ENCODE data around the gene UST. TPM values are rescaled to one million over a fixed set of nuclear protein-coding genes. Genes with fewer than 3 reads are reported as not detected.

UST gene
- total and polyA plus RNA-seq, 2 donors (not counting 1 experiment from before 2014, with no cell fraction given), result 7.3 to 16.9 TPM

DNA sequence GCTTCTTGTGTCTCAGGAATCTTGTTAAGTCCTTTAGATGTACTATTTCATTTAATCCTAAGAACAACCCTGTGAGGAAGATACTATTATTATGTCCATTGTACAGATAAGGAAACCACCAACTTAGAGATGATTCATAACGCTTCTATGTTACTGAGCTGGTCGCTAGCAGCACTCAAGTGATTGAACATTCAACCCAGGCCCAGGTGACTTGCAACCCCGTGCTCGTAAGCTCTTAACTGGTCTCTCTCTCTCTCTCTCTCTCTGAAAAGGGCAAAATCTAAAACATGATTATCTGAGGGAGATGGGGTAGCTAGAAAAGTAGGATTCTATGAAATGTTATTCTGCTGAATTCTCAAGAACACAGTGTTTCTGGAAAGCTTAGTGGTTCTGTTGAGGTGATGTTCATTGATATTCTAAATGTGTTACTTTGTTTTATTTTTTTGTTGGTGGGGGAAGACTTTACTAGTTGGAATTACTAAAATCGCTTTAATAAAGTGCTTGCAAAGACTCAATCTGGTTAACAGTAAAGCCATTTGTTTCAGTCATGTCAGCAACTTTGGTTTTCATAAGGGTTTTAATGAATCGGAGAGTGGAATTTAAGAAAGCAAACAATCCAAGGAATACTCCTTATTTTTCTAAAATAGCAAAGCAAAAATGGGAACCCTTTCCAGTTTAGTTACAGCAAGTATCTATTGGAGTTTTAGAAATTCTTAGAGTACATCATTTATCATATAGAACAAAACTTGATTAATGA, 305.7 kb downstream of the UST start:
- intact Hi-C loops (cut with micrococcal nuclease), result no loop called here
- no peak for ATAC-seq (ENCODE audit: low read depth)
- H3K27ac Mint-ChIP-seq, result no peak overlapping the region
- Histone ChIP-seq H3K9me3 (ENCODE audit: control extremely low read depth in 1 of 3, control insufficient read depth in 2 of 3, insufficient read depth in 1 of 3, low read length in 2 of 3) (no peaks in the 10 kb centered on the region), H3K27me3 (replicated peaks in 1 of 4; ENCODE audit: control extremely low read depth in 1 of 4, control insufficient read depth in 3 of 4, insufficient read depth in 4 of 4, low read length in 3 of 4) (no peaks in the 10 kb centered on the region), H3K4me3 (ENCODE audit: control extremely low read depth in 1 of 5, extremely low read depth in 1 of 5, insufficient read depth in 1 of 5, low read depth in 2 of 5, low read length in 4 of 5) (no peak overlapping the region), H2AFZ (ENCODE audit: insufficient read depth, low read depth, low read length, poor library complexity, severe bottlenecking) (no peak overlapping the region), H4K20me1 (ENCODE audit: control insufficient read depth, insufficient read depth, low read length, poor library complexity, severe bottlenecking) (no peaks in the 10 kb centered on the region), H3K36me3 (replicated peaks in 1 of 2; ENCODE audit: control extremely low read depth in 1 of 2, control insufficient read depth in 1 of 2, extremely low read depth in 1 of 2, insufficient read depth in 2 of 2, low read length in 1 of 2) (peaks cover 0 to 3% of the 10 kb centered on the region in 2 experiments), H3K9ac (ENCODE audit: low read length) (no peak overlapping the region), H3K79me2 (ENCODE audit: control insufficient read depth, insufficient read depth, low read length) (no peaks in the 10 kb centered on the region), H3K27ac (ENCODE audit: low read length in 2 of 2) (no peak overlapping the region), H3K4me1 (ENCODE audit: control insufficient read depth in 2 of 2, insufficient read depth in 2 of 2, low read length in 2 of 2) (peaks cover 20 to 33% of the 10 kb centered on the region in 2 donors), H3K4me2 (replicated peaks; ENCODE audit: low read depth, low read length, poor library complexity, severe bottlenecking) (no peak overlapping the region)
- no peak overlapping the region for H3K4me3 Mint-ChIP-seq
- ChIA-PET CTCF (no interaction called here), POLR2A (no interaction called here)
- TF ChIP-seq EZH2 (IDR thresholded peaks at IDR 0.05; ENCODE audit: borderline replicate concordance, insufficient read depth, low read depth, low read length, poor library complexity, severe bottlenecking), result no peak
- TF ChIP-seq, protein P1, sequence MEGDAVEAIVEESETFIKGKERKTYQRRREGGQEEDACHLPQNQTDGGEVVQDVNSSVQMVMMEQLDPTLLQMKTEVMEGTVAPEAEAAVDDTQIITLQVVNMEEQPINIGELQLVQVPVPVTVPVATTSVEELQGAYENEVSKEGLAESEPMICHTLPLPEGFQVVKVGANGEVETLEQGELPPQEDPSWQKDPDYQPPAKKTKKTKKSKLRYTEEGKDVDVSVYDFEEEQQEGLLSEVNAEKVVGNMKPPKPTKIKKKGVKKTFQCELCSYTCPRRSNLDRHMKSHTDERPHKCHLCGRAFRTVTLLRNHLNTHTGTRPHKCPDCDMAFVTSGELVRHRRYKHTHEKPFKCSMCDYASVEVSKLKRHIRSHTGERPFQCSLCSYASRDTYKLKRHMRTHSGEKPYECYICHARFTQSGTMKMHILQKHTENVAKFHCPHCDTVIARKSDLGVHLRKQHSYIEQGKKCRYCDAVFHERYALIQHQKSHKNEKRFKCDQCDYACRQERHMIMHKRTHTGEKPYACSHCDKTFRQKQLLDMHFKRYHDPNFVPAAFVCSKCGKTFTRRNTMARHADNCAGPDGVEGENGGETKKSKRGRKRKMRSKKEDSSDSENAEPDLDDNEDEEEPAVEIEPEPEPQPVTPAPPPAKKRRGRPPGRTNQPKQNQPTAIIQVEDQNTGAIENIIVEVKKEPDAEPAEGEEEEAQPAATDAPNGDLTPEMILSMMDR (IDR thresholded peaks at IDR 0.05), result no peak
- H3K4me1 Mint-ChIP-seq, result peaks cover 42% of the 10 kb centered on the region
- WGBS (ENCODE audit: insufficient coverage), result 100% methylated on average over 2 of the region's 6 CpGs
- H3K27me3 Mint-ChIP-seq, result no peaks in the 10 kb centered on the region
- no peaks in the 10 kb centered on the region for H3K9me3 Mint-ChIP-seq (ENCODE audit: insufficient read depth)
- no peak for DNase-seq

DNA sequence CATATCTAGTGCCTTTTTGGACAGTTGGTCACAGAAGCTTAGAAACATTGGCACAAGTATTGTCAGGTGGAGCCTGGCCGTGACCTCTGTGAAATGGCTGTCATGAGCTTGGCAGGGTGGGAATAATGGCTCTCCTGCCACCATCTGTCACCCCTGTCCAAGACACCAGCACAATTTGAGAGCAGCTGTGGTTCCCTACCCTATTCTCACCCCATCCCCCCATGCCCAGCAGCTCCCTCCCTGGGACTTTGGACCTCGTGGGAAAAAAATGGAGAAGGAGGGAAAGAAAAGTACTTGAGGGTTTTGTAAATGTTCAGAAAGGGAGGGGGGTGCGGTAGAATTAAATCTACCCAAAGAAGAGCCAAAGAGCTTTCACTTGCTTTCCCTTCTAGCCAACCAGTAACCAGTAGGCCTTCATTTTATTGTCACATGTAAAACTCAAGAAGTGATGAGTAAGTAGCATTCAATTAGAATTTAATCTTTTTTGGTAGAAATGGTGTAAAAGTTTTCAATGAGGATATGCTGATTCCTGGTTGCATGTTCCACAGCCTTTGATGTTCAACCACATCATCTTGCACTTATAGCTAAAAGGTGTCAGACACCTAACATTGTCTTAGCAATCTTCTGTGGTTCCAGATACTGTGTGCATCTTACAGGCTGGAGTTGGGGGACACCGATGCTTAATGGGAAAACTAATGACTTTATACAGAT, 307.2 kb downstream of the UST start:
- peak overlapping the region; percentile 9 for H3K9ac ChIP-seq (ENCODE audit: low read length)
- no peaks in the 10 kb centered on the region for H3K27me3 Mint-ChIP-seq
- WGBS (ENCODE audit: insufficient coverage), result no CpG with 5 or more reads among the region's 4 CpGs

More for the DNA sequence above, 307.2 kb downstream of the UST start:
- no peak for TF ChIP-seq EZH2 (IDR thresholded peaks at IDR 0.05; ENCODE audit: borderline replicate concordance, insufficient read depth, low read depth, low read length, poor library complexity, severe bottlenecking)
- peak overlapping the region in 1 of 2 donors; percentile 5 for H3K27ac ChIP-seq (ENCODE audit: low read length in 2 of 2)
- H3K36me3 ChIP-seq (replicated peaks in 1 of 2; ENCODE audit: control extremely low read depth in 1 of 2, control insufficient read depth in 1 of 2, extremely low read depth in 1 of 2, insufficient read depth in 2 of 2, low read length in 1 of 2), result peaks cover 0 to 3% of the 10 kb centered on the region in 2 experiments
- H3K4me2 ChIP-seq (replicated peaks; ENCODE audit: low read depth, low read length, poor library complexity, severe bottlenecking), result peak overlapping the region; percentile 48
- no peaks in the 10 kb centered on the region for H3K79me2 ChIP-seq (ENCODE audit: control insufficient read depth, insufficient read depth, low read length)
- no peak overlapping the region for H2AFZ ChIP-seq (ENCODE audit: insufficient read depth, low read depth, low read length, poor library complexity, severe bottlenecking)
- peaks cover 17 to 24% of the 10 kb centered on the region in 2 donors for H3K4me1 ChIP-seq (ENCODE audit: control insufficient read depth in 2 of 2, insufficient read depth in 2 of 2, low read length in 2 of 2)
- H3K9me3 ChIP-seq (ENCODE audit: control extremely low read depth in 1 of 3, control insufficient read depth in 2 of 3, insufficient read depth in 1 of 3, low read length in 2 of 3), result no peaks in the 10 kb centered on the region
- H3K27ac Mint-ChIP-seq, result peak overlapping the region; percentile 80
- ChIA-PET POLR2A (no interaction called here), CTCF (interaction anchor here (0.6 to 1.5 kb wide), 6 partner anchors 9 to 463 kb away, joined by 3 to 5 read pairs (median 3); no protein-coding TSS in a partner anchor)
- H4K20me1 ChIP-seq (ENCODE audit: control insufficient read depth, insufficient read depth, low read length, poor library complexity, severe bottlenecking), result no peaks in the 10 kb centered on the region
- peak overlapping the region; percentile 67 for H3K4me3 Mint-ChIP-seq
- H3K4me3 ChIP-seq (ENCODE audit: control extremely low read depth in 1 of 5, extremely low read depth in 1 of 5, insufficient read depth in 1 of 5, low read depth in 2 of 5, low read length in 4 of 5), result no peak overlapping the region
- intact Hi-C loops (cut with micrococcal nuclease), result no loop called here
- no peaks in the 10 kb centered on the region for H3K27me3 ChIP-seq (replicated peaks in 1 of 4; ENCODE audit: control extremely low read depth in 1 of 4, control insufficient read depth in 3 of 4, insufficient read depth in 4 of 4, low read length in 3 of 4)
- H3K9me3 Mint-ChIP-seq (ENCODE audit: insufficient read depth), result no peaks in the 10 kb centered on the region
- ATAC-seq (ENCODE audit: low read depth) (no peak), DNase-seq (no peak)
- H3K4me1 Mint-ChIP-seq, result peaks cover 32% of the 10 kb centered on the region
